T47D (cell line): ENCODE results near the gene DNAJB8.
A peak's percentile ranks its signal among the peaks of the same experiment; 100 is the strongest.

ENCODE experiments used
- DNase-seq, 2 experiments: peaks; one replicate each; pipeline versions ENCODE4 v3.0.0 to v3.0.0-alpha.2; 2011 to 2012; ENCODE audit warnings: low read depth in 1 of 2, low spot score in 1 of 2
- JUND ChIP-seq: IDR thresholded peaks from 2 replicates; pipeline ENCODE4 v1.6.1; 2012; ENCODE audit warnings: low read depth
- in situ Hi-C: cut with HindIII; loops from 2 replicates; pipeline ENCODE4 v1.10.0; 2016; ENCODE audit warnings: low sequenced_read_pairs, low pct_unique_long_range_greater_than_20kb

DNAJB8 gene

GRCh38 chr3:128438488-128439072 is 28.1 kb downstream of the DNAJB8 start:
- TF ChIP-seq JUND: no peak
- DNase-seq: no peak
- in situ Hi-C loops: no loop called here

DNA sequence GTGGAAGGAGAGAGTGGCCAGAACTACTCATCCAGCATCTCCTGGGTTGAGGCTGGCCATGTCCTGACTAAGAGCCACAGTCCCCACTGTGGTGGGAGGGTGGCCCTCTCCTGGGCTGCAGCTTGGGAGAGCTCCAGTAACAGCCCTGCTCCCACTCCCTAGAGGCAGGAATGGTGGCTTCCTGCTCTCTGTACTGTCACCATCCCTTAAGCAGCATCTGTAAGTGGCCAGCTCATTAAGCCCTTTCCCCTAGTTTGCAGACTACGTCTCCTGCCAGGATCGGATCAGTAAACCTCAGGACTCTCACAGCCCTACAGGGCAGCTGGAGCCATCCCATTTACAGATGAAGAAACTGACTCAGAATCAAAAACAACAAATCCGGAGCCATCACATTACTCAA is 30.5 kb downstream of the DNAJB8 start:
- in situ Hi-C loops: no loop called here
- no peak for DNase-seq
- TF ChIP-seq JUND: no peak

GRCh38 chr3:128435561-128435960 is 31.1 kb downstream of the DNAJB8 start:
- no peak for TF ChIP-seq JUND
- in situ Hi-C loops: no loop called here
- no peak for DNase-seq

- peak in 1 of 2 experiments; percentile 83 for DNase-seq
- in situ Hi-C loops: no loop called here
- TF ChIP-seq JUND: no peak
Measured at GRCh38 chr3:128435058-128435457, 31.6 kb downstream of the DNAJB8 start.

- in situ Hi-C loops: no loop called here
- no peak for DNase-seq
- TF ChIP-seq JUND: no peak
Measured at GRCh38 chr3:128434524-128434923, 32.2 kb downstream of the DNAJB8 start.

- peak in 1 of 2 experiments; percentile 56 for DNase-seq
- in situ Hi-C loops: no loop called here
Measured at GRCh38 chr3:128433837-128434165, 32.9 kb downstream of the DNAJB8 start.

GRCh38 chr3:128432971-128433836 is 33.5 kb downstream of the DNAJB8 start:
- TF ChIP-seq JUND: no peak
- DNase-seq: no peak
- in situ Hi-C loops: no loop called here

More at GRCh38 chr3:128433837-128434165, 32.9 kb downstream of the DNAJB8 start:
- TF ChIP-seq JUND: no peak

GRCh38 chr3:128432301-128432970 is 34.3 kb downstream of the DNAJB8 start:
- in situ Hi-C loops: no loop called here
- TF ChIP-seq JUND: no peak
- DNase-seq: no peak

DNA sequence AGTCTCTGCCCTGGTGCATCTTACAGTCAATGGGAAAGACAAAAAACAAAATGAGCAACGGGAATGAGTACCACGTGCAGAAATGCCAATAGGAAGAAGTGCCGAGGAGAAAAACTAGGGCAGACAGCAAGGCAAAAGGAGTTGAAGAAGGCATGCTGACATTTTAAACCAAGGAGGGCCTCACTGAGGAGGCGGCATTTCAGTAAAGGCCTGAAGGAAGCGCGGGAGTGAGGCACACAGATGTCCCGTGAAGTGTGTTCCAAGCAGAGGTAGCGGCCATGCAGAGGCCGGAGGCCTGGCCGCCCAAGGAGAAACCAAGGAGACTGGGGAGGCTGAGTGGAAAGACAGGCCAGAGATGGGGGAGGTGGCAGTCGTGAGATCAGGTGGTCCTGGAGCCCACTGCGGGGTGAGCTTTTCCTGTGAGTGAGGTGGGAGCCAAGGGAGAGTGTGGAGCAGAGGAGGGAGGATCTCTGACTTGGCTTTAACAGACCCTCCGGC is 34.8 kb downstream of the DNAJB8 start:
- no peak for TF ChIP-seq JUND
- in situ Hi-C loops: no loop called here

GRCh38 chr3:128430731-128431130 is 36.0 kb downstream of the DNAJB8 start:
- DNase-seq: no peak
- no peak for TF ChIP-seq JUND
- in situ Hi-C loops: no loop called here

More for the DNA sequence above, 34.8 kb downstream of the DNAJB8 start:
- no peak for DNase-seq

DNA sequence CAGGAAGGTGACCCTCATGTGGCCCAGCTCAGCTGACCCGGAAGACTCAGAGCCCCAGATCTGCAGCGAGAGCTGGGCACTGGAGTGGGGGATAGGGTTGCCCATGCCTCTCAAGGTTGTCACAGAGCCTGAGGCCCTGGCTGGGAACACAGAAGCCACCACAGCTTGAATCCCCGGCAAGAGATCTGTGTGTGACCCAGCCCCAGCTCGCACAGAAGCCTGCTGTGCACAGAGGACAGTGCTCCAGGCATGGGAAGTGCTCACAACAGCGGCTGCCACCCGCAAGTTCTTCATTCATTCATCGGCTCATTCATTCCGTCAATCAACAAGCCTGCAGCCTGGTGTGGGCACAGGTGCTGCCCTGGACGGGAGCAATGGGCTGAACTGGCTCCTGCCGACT is 36.4 kb downstream of the DNAJB8 start:
- DNase-seq: no peak
- in situ Hi-C loops: no loop called here
- TF ChIP-seq JUND: no peak

DNA sequence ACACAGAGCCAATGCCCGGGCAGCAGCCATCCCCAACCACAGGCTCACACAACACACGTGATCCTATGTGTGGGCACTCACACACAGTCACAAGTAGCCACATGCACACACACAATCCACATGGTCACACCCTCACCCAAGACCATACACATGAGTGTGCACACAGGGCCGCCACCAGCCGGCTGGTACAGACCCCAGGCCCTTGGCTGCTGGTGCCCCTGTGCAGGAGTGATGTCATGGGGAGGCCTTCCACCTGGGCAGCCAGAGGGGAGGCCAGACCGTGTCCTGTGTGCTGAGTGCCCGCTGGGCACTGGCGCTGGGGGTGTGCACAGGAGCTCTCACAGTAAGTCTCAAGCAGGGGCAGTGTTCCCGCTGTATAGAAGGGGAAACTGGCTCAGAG is 36.9 kb downstream of the DNAJB8 start:
- in situ Hi-C loops: no loop called here
- TF ChIP-seq JUND: no peak
- no peak for DNase-seq

DNA sequence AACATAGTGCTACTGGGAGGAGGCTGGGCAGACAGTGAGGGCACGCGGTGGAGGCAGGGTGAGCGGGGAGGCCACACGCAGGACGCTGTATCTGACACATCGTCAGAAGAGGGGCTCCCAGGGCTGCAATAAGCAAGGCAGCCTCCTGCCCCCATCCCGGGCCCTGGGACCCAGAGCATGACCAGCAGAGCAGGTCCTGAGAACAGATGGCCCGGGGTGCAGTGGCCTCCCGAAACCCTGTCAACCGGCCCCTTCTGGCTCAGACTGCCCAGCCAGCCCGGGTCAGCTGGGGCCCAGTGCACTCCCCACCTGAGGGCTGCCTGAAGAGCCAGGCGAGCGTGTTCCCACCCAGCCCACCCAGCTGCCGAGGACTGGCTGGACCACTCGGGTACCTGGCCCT is 37.4 kb downstream of the DNAJB8 start:
- no peak for DNase-seq
- in situ Hi-C loops: no loop called here
- TF ChIP-seq JUND: no peak
